ENCODE measurements around the gene CCDC85B. TPM values are rescaled to one million over a fixed set of nuclear protein-coding genes. Genes with fewer than 3 reads are reported as not detected.

CCDC85B gene
- total and polyA plus RNA-seq, 8 donors = 7.0 to 68.9 (median 29.7) TPM

DNA sequence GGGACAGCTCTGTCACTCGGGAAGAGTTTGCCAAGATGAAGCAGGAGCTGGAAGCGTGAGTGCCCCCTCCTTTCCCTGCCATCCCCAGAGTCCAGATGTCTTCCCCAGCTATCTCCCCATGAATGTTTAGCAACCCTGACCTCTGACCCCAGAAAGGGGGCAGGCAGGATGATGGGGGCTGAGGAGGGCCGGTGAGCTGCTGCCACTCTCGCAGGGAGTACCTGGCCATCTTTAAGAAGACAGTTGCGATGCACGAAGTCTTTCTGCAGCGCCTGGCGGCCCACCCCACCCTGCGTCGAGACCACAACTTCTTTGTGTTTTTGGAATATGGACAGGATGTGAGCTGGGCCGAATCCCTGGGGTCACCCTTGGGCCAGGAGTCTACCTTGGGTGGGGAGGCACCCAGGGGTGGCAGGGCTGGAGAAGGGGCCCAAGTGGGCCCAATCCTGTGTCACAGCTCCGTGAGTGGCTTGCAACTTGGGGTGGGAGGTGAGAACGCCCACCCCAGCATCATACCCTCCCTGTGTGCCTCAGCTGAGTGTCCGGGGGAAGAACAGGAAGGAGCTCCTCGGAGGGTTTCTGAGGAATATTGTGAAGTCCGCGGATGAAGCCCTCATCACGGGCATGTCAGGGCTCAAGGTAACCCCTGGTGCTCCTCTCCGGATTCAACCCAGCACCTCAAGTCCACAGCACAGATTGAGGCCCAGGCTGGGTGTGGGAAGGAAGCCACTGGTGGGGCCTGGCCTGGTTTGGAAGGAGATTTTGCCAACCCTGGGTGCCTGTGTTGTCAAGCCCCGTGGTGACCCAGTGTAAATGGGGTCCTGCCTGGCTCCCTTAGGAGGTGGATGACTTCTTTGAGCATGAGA lies 40.0 kb upstream of the CCDC85B start:
- no peak for TF ChIP-seq EP300 (IDR thresholded peaks at IDR 0.05)
- TF ChIP-seq POLR2A (IDR thresholded peaks at IDR 0.05) = no peak
- no peak for TF ChIP-seq POLR2AphosphoS5 (IDR thresholded peaks at IDR 0.05)
- TF ChIP-seq, protein P1, sequence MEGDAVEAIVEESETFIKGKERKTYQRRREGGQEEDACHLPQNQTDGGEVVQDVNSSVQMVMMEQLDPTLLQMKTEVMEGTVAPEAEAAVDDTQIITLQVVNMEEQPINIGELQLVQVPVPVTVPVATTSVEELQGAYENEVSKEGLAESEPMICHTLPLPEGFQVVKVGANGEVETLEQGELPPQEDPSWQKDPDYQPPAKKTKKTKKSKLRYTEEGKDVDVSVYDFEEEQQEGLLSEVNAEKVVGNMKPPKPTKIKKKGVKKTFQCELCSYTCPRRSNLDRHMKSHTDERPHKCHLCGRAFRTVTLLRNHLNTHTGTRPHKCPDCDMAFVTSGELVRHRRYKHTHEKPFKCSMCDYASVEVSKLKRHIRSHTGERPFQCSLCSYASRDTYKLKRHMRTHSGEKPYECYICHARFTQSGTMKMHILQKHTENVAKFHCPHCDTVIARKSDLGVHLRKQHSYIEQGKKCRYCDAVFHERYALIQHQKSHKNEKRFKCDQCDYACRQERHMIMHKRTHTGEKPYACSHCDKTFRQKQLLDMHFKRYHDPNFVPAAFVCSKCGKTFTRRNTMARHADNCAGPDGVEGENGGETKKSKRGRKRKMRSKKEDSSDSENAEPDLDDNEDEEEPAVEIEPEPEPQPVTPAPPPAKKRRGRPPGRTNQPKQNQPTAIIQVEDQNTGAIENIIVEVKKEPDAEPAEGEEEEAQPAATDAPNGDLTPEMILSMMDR (IDR thresholded peaks at IDR 0.05) = no peak
- Histone ChIP-seq H3K4me1 (peaks cover 9 to 39% (median 35%) of the 10 kb centered on the region in 4 donors), H3K4me3 (no peak overlapping the region), H3K27me3 (no peaks in the 10 kb centered on the region), H3K9me3 (peaks cover 0 to 7% (median 0%) of the 10 kb centered on the region in 4 donors), H3K27ac (no peak overlapping the region), H3K36me3 (peaks cover 35 to 53% (median 50%) of the 10 kb centered on the region in 4 donors)
- DNase-seq = no peak
- 74 to 80% (median 78%) methylated on average over 19 to 20 of the region's 20 CpGs for WGBS, 5 donors
- intact Hi-C loops (cut with DNase I; ENCODE audit: low total_unique reads) = no loop called here

DNA sequence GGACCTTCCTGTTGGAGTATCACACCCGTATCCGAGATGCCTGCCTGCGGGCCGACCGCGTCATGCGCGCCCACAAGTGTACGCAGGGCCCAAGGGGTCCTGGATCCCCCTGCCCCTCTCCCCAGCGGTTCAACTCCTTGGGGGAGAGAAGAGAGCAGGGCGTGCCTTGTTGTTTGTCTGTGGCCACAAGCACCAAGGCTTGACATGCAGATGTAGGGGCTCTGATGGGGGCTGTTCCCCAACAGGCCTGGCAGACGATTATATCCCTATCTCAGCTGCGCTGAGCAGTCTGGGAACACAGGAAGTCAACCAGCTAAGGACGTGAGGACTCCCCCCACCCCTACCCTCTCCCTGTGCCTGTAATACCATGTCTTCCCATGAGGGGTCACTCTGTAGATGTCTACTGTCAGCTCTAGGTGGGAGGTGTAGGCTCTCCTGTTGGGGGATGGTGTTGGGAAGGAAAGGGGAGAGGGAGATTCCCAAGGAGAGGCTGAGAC lies 39.3 kb upstream of the CCDC85B start:
- Histone ChIP-seq H3K4me3 (no peak overlapping the region), H3K27me3 (no peaks in the 10 kb centered on the region), H3K9me3 (peaks cover 0 to 7% (median 0%) of the 10 kb centered on the region in 4 donors), H3K27ac (no peak overlapping the region), H3K4me1 (peaks cover 16 to 45% (median 42%) of the 10 kb centered on the region in 4 donors), H3K36me3 (peaks cover 42 to 59% (median 57%) of the 10 kb centered on the region in 4 donors)
- peak in 1 of 2 donors; percentile 19 for DNase-seq
- intact Hi-C loops (cut with DNase I; ENCODE audit: low total_unique reads) = no loop called here
- 64 to 90% (median 88%) methylated on average over 3 to 14 of the region's 14 CpGs for WGBS, 5 donors
- TF ChIP-seq, protein P1 (IDR thresholded peaks at IDR 0.05) = peak in 2 of 7 experiments; percentile 13 to 38
- TF ChIP-seq POLR2A (IDR thresholded peaks at IDR 0.05) = no peak

DNA sequence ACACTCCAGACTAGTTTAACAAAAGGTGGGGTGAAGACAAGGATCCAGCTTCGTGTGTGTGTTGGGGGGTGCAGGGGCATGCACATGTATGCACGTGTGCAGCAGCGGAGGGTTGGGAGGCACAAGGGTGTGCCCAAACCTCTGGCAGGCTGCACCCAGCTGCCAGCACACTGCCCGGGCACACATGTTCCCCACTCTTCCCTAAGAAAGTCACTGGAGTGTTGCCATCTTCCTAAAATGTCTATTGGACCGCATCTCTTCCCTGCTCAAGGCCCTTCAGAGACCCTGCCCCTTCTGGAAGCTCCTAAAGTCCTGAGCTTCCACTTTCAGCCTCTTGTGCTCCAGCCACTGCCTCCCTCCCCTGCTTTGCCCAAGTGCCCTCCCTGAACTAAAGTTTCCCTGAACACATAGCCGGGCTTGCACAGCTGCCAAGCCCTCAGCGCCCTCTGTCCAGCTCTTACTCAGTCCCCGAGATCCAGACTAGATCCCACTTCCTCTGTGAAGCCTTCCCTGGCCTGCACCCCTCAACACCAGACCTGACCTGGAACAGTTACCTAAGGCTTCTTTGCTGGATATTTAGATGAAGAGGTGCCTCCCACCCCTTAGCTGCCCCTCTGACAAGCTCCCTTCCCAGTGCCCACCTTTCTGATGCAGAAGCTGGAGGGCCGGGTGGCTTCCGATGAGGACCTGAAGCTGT lies 38.5 kb upstream of the CCDC85B start:
- H3K27ac ChIP-seq = peak overlapping the region in 1 of 5 donors; percentile 10

More for the DNA sequence above, 38.5 kb upstream of the CCDC85B start:
- TF ChIP-seq, protein P1 (IDR thresholded peaks at IDR 0.05) = no peak
- TF ChIP-seq POLR2AphosphoS5 (IDR thresholded peaks at IDR 0.05) = no peak
- TF ChIP-seq POLR2A (IDR thresholded peaks at IDR 0.05) = no peak
- no peak for TF ChIP-seq EP300 (IDR thresholded peaks at IDR 0.05)
- Histone ChIP-seq H3K9me3 (peaks cover 0 to 7% (median 0%) of the 10 kb centered on the region in 4 donors), H3K4me3 (no peak overlapping the region), H3K36me3 (peaks cover 42 to 64% (median 59%) of the 10 kb centered on the region in 4 donors), H3K27me3 (no peaks in the 10 kb centered on the region), H3K4me1 (peaks cover 21 to 53% (median 49%) of the 10 kb centered on the region in 4 donors)
- WGBS, 5 donors = 86 to 92% (median 91%) methylated on average over 8 to 10 of the region's 10 CpGs
- intact Hi-C loops (cut with DNase I; ENCODE audit: low total_unique reads) = no loop called here
- no peak for DNase-seq
